Panc1 (cell line): ENCODE results near the gene LATS1. TPM values are rescaled to one million over a fixed set of nuclear protein-coding genes. Genes with fewer than 3 reads are reported as not detected.

Experiments used
- ATAC-seq: fragments of 200-7000 bp; cut with Tn5 transposase; 2 replicates; pipeline ENCODE4 v1.9.1; 2020; ENCODE audit warnings: mild to moderate bottlenecking, moderate library complexity
- BruUV-seq: library from RNA; stranded (reverse); fragments of 400-500 nt; replicated peaks from 2 replicates; lab custom pipeline; 2021; lab: Mats Ljungman, UMichigan
- CTCF ChIA-PET: fragments of 300-600 bp; sonication (Branson Sonifier 250); formaldehyde crosslinking; loops from one replicate; lab custom pipeline; 2022; ENCODE audit warnings: antibody characterized with exemption; lab: Charles Lee
- POLR2A ChIA-PET: fragments of 300-600 bp; sonication (Branson Sonifier 250); formaldehyde crosslinking; loops from one replicate; lab custom pipeline; 2022; ENCODE audit warnings: antibody characterized with exemption; lab: Charles Lee
- DNase-seq: peaks from one replicate; pipeline ENCODE4 v3.0.0-alpha.2; 2010; ENCODE audit warnings: low read depth, low spot score
- H3K27ac ChIP-seq: 2 replicates; pipeline ENCODE4 v1.5.1; 2011; ENCODE audit warnings: mild to moderate bottlenecking, low read length, inconsistent platforms
- H3K27me3 ChIP-seq: fragments of 200-500 bp; sonication (Bioruptor generic); 2 replicates; pipeline ENCODE4 v1.6.0; 2014; ENCODE audit warnings: low read length, inconsistent platforms; ENCODE audit not compliant: control insufficient read depth, insufficient read depth
- H3K36me3 ChIP-seq: fragments of 200-500 bp; sonication (Bioruptor generic); 2 replicates; pipeline ENCODE4 v1.5.1; 2014; ENCODE audit warnings: inconsistent platforms, mild to moderate bottlenecking, low read length, moderate library complexity; ENCODE audit not compliant: control insufficient read depth, insufficient read depth
- H3K4me1 ChIP-seq: 2 replicates; pipeline ENCODE4 v1.5.1; 2011; ENCODE audit warnings: inconsistent platforms, mild to moderate bottlenecking, low read length, moderate library complexity; ENCODE audit not compliant: control insufficient read depth, insufficient read depth
- H3K4me3 ChIP-seq, 2 experiments: 2 replicates each; pipeline ENCODE4 v1.5.1; 2011 to 2012; ENCODE audit warnings: low read depth in 2 of 2, low read length in 2 of 2, mild to moderate bottlenecking in 2 of 2, inconsistent platforms in 1 of 2, moderate library complexity in 1 of 2
- H3K9me3 ChIP-seq: fragments of 200-500 bp; sonication (Bioruptor generic); 2 replicates; pipeline ENCODE4 v1.5.1; 2014; ENCODE audit warnings: low read depth, mild to moderate bottlenecking, inconsistent platforms, low read length, moderate library complexity; ENCODE audit not compliant: control insufficient read depth, insufficient read depth
- POLR2AphosphoS5 ChIP-seq: IDR thresholded peaks from 2 replicates; pipeline ENCODE4 v1.6.1; 2012; ENCODE audit warnings: mild to moderate bottlenecking, low read depth, low read length, moderate library complexity
- SIN3A ChIP-seq: IDR thresholded peaks from 2 replicates; pipeline ENCODE4 v1.6.1; 2012; ENCODE audit warnings: low read depth, mild to moderate bottlenecking, low read length, moderate library complexity, borderline replicate concordance; ENCODE audit not compliant: insufficient read depth
- TCF7L2 ChIP-seq: IDR thresholded peaks from 2 replicates; pipeline ENCODE4 v1.6.1; 2011; ENCODE audit warnings: mild to moderate bottlenecking, low read depth, low read length, inconsistent platforms
- in situ Hi-C: cut with HindIII; loops from 2 replicates; pipeline ENCODE4 v1.10.0; 2016; ENCODE audit warnings: low sequenced_read_pairs, low pct_unique_long_range_greater_than_20kb
- intact Hi-C: fragments of 100-400 bp; cut with micrococcal nuclease; formaldehyde crosslinking; loops from one replicate; pipeline ENCODE4 v1.10.0; 2022; ENCODE audit not compliant: unreplicated experiment
- total RNA-seq: library from RNA; stranded (reverse); gene quantifications from one replicate; pipeline ENCODE4 v1.2.1, GENCODE V29; 2021; ENCODE audit not compliant: unreplicated experiment
- TF ChIP-seq, protein P1 (sequence below): fragments of 450-650 bp; IDR thresholded peaks from 2 replicates; pipeline ENCODE4 v1.5.1; 2017; ENCODE audit warnings: mild to moderate bottlenecking
- TF ChIP-seq, protein P2 (sequence below), 2 experiments: IDR thresholded peaks; 2 replicates each; pipeline ENCODE4 v1.6.1; 2011 to 2012; ENCODE audit warnings: low read depth in 2 of 2, control low read depth in 1 of 2, low read length in 1 of 2, mild to moderate bottlenecking in 1 of 2, moderate library complexity in 1 of 2; ENCODE audit not compliant: insufficient read depth in 1 of 2

LATS1 gene
- total RNA-seq, 1 experiment from 2014 or later, result 36.0 TPM

DNA sequence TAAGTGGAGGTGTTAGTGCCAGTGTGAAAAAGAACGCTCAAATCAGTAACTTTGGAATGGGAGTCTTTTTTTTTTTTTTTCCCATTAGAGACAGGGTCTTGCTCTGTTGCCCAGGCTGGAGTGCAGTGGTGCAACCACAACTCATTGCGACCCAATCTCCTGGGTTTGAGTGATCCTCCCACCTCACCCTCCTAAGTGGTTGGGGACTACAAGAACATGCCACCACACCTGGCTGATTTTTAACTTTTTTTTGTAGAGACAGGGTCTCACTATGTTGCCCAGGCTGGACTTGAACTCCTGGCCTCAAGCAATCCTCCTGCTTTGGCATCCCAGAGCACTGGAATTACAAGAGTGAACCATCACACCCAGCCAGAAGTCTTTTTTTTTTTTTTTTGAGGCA is 19.7 kb downstream of the LATS1 start:
- TF ChIP-seq SIN3A (no peak), POLR2AphosphoS5 (no peak), TCF7L2 (no peak)
- TF ChIP-seq, protein P1, sequence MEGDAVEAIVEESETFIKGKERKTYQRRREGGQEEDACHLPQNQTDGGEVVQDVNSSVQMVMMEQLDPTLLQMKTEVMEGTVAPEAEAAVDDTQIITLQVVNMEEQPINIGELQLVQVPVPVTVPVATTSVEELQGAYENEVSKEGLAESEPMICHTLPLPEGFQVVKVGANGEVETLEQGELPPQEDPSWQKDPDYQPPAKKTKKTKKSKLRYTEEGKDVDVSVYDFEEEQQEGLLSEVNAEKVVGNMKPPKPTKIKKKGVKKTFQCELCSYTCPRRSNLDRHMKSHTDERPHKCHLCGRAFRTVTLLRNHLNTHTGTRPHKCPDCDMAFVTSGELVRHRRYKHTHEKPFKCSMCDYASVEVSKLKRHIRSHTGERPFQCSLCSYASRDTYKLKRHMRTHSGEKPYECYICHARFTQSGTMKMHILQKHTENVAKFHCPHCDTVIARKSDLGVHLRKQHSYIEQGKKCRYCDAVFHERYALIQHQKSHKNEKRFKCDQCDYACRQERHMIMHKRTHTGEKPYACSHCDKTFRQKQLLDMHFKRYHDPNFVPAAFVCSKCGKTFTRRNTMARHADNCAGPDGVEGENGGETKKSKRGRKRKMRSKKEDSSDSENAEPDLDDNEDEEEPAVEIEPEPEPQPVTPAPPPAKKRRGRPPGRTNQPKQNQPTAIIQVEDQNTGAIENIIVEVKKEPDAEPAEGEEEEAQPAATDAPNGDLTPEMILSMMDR, result no peak
- TF ChIP-seq, protein P2, sequence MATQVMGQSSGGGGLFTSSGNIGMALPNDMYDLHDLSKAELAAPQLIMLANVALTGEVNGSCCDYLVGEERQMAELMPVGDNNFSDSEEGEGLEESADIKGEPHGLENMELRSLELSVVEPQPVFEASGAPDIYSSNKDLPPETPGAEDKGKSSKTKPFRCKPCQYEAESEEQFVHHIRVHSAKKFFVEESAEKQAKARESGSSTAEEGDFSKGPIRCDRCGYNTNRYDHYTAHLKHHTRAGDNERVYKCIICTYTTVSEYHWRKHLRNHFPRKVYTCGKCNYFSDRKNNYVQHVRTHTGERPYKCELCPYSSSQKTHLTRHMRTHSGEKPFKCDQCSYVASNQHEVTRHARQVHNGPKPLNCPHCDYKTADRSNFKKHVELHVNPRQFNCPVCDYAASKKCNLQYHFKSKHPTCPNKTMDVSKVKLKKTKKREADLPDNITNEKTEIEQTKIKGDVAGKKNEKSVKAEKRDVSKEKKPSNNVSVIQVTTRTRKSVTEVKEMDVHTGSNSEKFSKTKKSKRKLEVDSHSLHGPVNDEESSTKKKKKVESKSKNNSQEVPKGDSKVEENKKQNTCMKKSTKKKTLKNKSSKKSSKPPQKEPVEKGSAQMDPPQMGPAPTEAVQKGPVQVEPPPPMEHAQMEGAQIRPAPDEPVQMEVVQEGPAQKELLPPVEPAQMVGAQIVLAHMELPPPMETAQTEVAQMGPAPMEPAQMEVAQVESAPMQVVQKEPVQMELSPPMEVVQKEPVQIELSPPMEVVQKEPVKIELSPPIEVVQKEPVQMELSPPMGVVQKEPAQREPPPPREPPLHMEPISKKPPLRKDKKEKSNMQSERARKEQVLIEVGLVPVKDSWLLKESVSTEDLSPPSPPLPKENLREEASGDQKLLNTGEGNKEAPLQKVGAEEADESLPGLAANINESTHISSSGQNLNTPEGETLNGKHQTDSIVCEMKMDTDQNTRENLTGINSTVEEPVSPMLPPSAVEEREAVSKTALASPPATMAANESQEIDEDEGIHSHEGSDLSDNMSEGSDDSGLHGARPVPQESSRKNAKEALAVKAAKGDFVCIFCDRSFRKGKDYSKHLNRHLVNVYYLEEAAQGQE (IDR thresholded peaks at IDR 0.05; ENCODE audit: insufficient read depth in 1 of 2, low read depth in 2 of 2, low read length in 1 of 2), result no peak
- no peak for ATAC-seq
- Histone ChIP-seq H3K27ac (no peak overlapping the region), H3K36me3 (peaks cover 20% of the 10 kb centered on the region), H3K27me3 (no peaks in the 10 kb centered on the region), H3K4me3 (no peak overlapping the region), H3K9me3 (no peaks in the 10 kb centered on the region), H3K4me1 (no peaks in the 10 kb centered on the region)
- no TSS peak for BruUV-seq
- intact Hi-C loops (no loop called here), in situ Hi-C loops (no loop called here)
- no peak for DNase-seq
- POLR2A ChIA-PET, result no interaction called here
- CTCF ChIA-PET, result no interaction called here

DNA sequence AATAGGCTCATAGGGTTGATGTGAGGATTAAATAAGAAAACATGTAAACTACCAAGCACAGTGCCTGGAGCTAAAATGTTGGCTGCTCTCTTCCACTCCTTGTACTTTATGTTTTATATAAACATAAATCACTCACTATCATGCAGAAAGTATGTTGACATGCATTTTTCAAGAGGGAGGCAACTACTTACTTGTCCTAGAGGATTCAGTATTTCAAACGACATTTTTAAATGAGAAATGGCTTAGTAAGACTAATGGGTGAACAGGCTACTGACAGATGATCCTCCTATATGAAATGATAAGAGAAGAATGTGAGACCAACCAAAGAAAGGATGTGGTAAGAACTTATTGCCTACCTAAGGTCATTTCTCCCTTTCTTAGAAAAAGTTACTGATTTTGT is 21.0 kb downstream of the LATS1 start:
- POLR2A ChIA-PET, result no interaction called here
- DNase-seq, result no peak
- no peaks in the 10 kb centered on the region for H3K27me3 ChIP-seq
- H3K36me3 ChIP-seq, result peaks cover 20% of the 10 kb centered on the region
- no peak overlapping the region for H3K27ac ChIP-seq
- no TSS peak for BruUV-seq
- intact Hi-C loops (no loop called here), in situ Hi-C loops (no loop called here)
- CTCF ChIA-PET, result no interaction called here
- no peaks in the 10 kb centered on the region for H3K9me3 ChIP-seq
- no peaks in the 10 kb centered on the region for H3K4me1 ChIP-seq
- no peak for ATAC-seq
- TF ChIP-seq POLR2AphosphoS5 (no peak), TCF7L2 (no peak), SIN3A (no peak)
- TF ChIP-seq, protein P1, result no peak
- TF ChIP-seq, protein P2 (IDR thresholded peaks at IDR 0.05; ENCODE audit: insufficient read depth in 1 of 2, low read depth in 2 of 2, low read length in 1 of 2), result no peak
- H3K4me3 ChIP-seq, result no peak overlapping the region
